ENCODE data around the gene PYGM.

PYGM gene

GRCh38 chr11:64723907-64724862, 35.6 kb downstream of the PYGM start:
- intact Hi-C loops (cut with DNase I; ENCODE audit: low total_unique reads) = loop anchor here (5.0 to 10.0 kb wide), 4 partner anchors 69 to 339 kb away; no protein-coding TSS in a partner anchor
- TF ChIP-seq CTCF (IDR thresholded peaks at IDR 0.05) = no peak
- Histone ChIP-seq H3K4me3 (no peak overlapping the region), H3K36me3 (peaks cover 13 to 15% (median 14%) of the 10 kb centered on the region in 3 donors), H3K27me3 (peaks cover 0 to 37% of the 10 kb centered on the region in 2 donors), H3K9me3 (no peaks in the 10 kb centered on the region), H3K27ac (no peak overlapping the region), H3K4me1 (peaks cover 0 to 7% (median 3%) of the 10 kb centered on the region in 4 donors)
- no peak for DNase-seq

- peak; percentile 89 to 98 for TF ChIP-seq CTCF (IDR thresholded peaks at IDR 0.05)
- intact Hi-C loops (cut with DNase I; ENCODE audit: low total_unique reads) = loop anchor here (5.0 to 10.0 kb wide), 4 partner anchors 69 to 339 kb away; no protein-coding TSS in a partner anchor
- H3K36me3 ChIP-seq = peaks cover 5 to 8% (median 7%) of the 10 kb centered on the region in 3 donors
- H3K4me3 ChIP-seq = peak within 1 kb of the TSS; percentile 59 to 69
- H3K9me3 ChIP-seq = no peaks in the 10 kb centered on the region
- peaks cover 0 to 7% (median 3%) of the 10 kb centered on the region in 4 donors for H3K4me1 ChIP-seq
- DNase-seq = peak; percentile 78 to 89
- peaks cover 0 to 45% of the 10 kb centered on the region in 2 donors for H3K27me3 ChIP-seq
- peak within 1 kb of the TSS; percentile 49 to 71 for H3K27ac ChIP-seq
Measured at GRCh38 chr11:64723117-64723906, 36.5 kb downstream of the PYGM start, which contains the start of gene NRXN2. TSS of gene NRXN2 (minus strand) at chr11:64723197. CDS start at chr11:64713699, 9,498 bp downstream.

GRCh38 chr11:64722141-64723065, 37.4 kb downstream of the PYGM start:
- Histone ChIP-seq H3K27me3 (peaks cover 0 to 54% of the 10 kb centered on the region in 2 donors), H3K4me3 (no peak overlapping the region)
- intact Hi-C loops (cut with DNase I; ENCODE audit: low total_unique reads) = loop anchor here (5.0 to 10.0 kb wide), 4 partner anchors 68 to 338 kb away; no protein-coding TSS in a partner anchor

GRCh38 chr11:64721359-64721699, 38.4 kb downstream of the PYGM start:
- H3K27ac ChIP-seq = no peak overlapping the region
- H3K36me3 ChIP-seq = no peaks in the 10 kb centered on the region
- DNase-seq = no peak
- H3K27me3 ChIP-seq = peaks cover 0 to 65% of the 10 kb centered on the region in 2 donors
- intact Hi-C loops (cut with DNase I; ENCODE audit: low total_unique reads) = loop anchor here (5.0 to 10.0 kb wide), 4 partner anchors 67 to 337 kb away; no protein-coding TSS in a partner anchor
- no peaks in the 10 kb centered on the region for H3K9me3 ChIP-seq
- TF ChIP-seq CTCF (IDR thresholded peaks at IDR 0.05) = no peak
- no peak overlapping the region for H3K4me3 ChIP-seq
- H3K4me1 ChIP-seq = peaks cover 0 to 7% (median 3%) of the 10 kb centered on the region in 4 donors

More at GRCh38 chr11:64722141-64723065, 37.4 kb downstream of the PYGM start:
- H3K27ac ChIP-seq = no peak overlapping the region
- H3K36me3 ChIP-seq = no peaks in the 10 kb centered on the region
- H3K9me3 ChIP-seq = no peaks in the 10 kb centered on the region
- peaks cover 0 to 7% (median 3%) of the 10 kb centered on the region in 4 donors for H3K4me1 ChIP-seq
- no peak for DNase-seq
- TF ChIP-seq CTCF (IDR thresholded peaks at IDR 0.05) = no peak

All from tibial artery (tissue), 4 donors.